HepG2 (cell line): ENCODE data around the gene CDC20. TPM values are rescaled to one million over a fixed set of nuclear protein-coding genes. Genes with fewer than 3 reads are reported as not detected.

Experiments used
- BCL6 ChIP-seq: IDR thresholded peaks from 2 replicates; pipeline ENCODE4 v1.6.1; 2016; ENCODE audit warnings: missing genetic modification reagents, missing compliant biosample characterization
- ESRRA ChIP-seq: sonication (generic); formaldehyde crosslinking; IDR thresholded peaks from 2 replicates; pipeline ENCODE4 v1.5.1; 2020; ENCODE audit warnings: mild to moderate bottlenecking, low read depth, missing genetic modification reagents
- FOXA3 ChIP-seq: IDR thresholded peaks from 2 replicates; pipeline ENCODE4 v1.6.1; 2016; ENCODE audit warnings: missing genetic modification reagents, missing compliant biosample characterization
- FOXJ3 ChIP-seq: sonication (generic); formaldehyde crosslinking; IDR thresholded peaks from 2 replicates; pipeline ENCODE4 v1.4.0; 2020; ENCODE audit warnings: missing genetic modification reagents, mild to moderate bottlenecking, borderline replicate concordance
- GATA4 ChIP-seq: sonication (generic); IDR thresholded peaks from 2 replicates; pipeline ENCODE4 v1.6.1; 2016; ENCODE audit warnings: antibody characterized with exemption, low read depth, borderline replicate concordance
- HMG20B ChIP-seq: conservative IDR thresholded peaks from 2 replicates; pipeline ENCODE4 v1.6.1; 2016; ENCODE audit warnings: missing genetic modification reagents, missing compliant biosample characterization
- MEIS2 ChIP-seq: sonication (generic); formaldehyde crosslinking; IDR thresholded peaks from 2 replicates; pipeline ENCODE4 v1.9.0; 2021; ENCODE audit warnings: mild to moderate bottlenecking, missing genetic modification reagents
- NCOA2 ChIP-seq: sonication (generic); formaldehyde crosslinking; IDR thresholded peaks from 2 replicates; pipeline ENCODE4 v1.8.0; 2022; ENCODE audit warnings: inconsistent platforms
- NR2F6 ChIP-seq, 2 experiments: IDR thresholded peaks; 2 replicates each; pipeline ENCODE4 v1.6.1; 2016; ENCODE audit warnings: antibody characterized with exemption in 1 of 2, mild to moderate bottlenecking in 1 of 2
- PATZ1 ChIP-seq: sonication (generic); formaldehyde crosslinking; IDR thresholded peaks from 2 replicates; pipeline ENCODE4 v1.4.0; 2020; ENCODE audit warnings: missing genetic modification reagents
- PCBP2 ChIP-seq: fragments of 200-400 bp; formaldehyde crosslinking; optimal IDR thresholded peaks from 2 replicates; pipeline ENCODE3; 2018; ENCODE audit warnings: low read length, low read depth; ENCODE audit not compliant: poor library complexity, severe bottlenecking
- PITX1 ChIP-seq: sonication (generic); formaldehyde crosslinking; IDR thresholded peaks from 2 replicates; pipeline ENCODE4 v1.5.1; 2020; ENCODE audit warnings: mild to moderate bottlenecking, missing genetic modification reagents
- RFXAP ChIP-seq: sonication (generic); formaldehyde crosslinking; IDR thresholded peaks from 2 replicates; pipeline ENCODE4 v1.4.0; 2020; ENCODE audit warnings: missing genetic modification reagents, borderline replicate concordance
- SOX6 ChIP-seq, 2 experiments: fragments of 450-650 bp in 1 of 2; sonication (generic) in 1 of 2; formaldehyde crosslinking in 1 of 2; IDR thresholded peaks; 2 replicates each; pipeline versions ENCODE4 v1.4.0 to v1.6.1; 2017 to 2020; ENCODE audit warnings: antibody characterized with exemption in 1 of 2, mild to moderate bottlenecking in 1 of 2, missing genetic modification reagents in 1 of 2
- XRCC5 ChIP-seq: fragments of 200-400 bp; formaldehyde crosslinking; optimal IDR thresholded peaks from 2 replicates; pipeline ENCODE3; 2017; ENCODE audit warnings: mild to moderate bottlenecking, low read length
- ZFP90 ChIP-seq: sonication (generic); formaldehyde crosslinking; IDR thresholded peaks from 2 replicates; pipeline ENCODE4 v1.8.0; 2022; ENCODE audit warnings: missing genetic modification reagents, mild to moderate bottlenecking, inconsistent platforms, borderline replicate concordance
- ZNF710 ChIP-seq: sonication (generic); formaldehyde crosslinking; IDR thresholded peaks from 2 replicates; pipeline ENCODE4 v1.5.0; 2020; ENCODE audit warnings: mild to moderate bottlenecking, missing genetic modification reagents, borderline replicate concordance
- ZSCAN31 ChIP-seq: sonication (generic); formaldehyde crosslinking; IDR thresholded peaks from 2 replicates; pipeline ENCODE4 v1.5.0; 2020; ENCODE audit warnings: low read depth, mild to moderate bottlenecking, missing genetic modification reagents
- polyA plus RNA-seq, 8 experiments: library from polyadenylated mRNA; depleted of rRNA in 3 of 8; stranded (reverse) in 7 of 8; unstranded in 1 of 8; fragments of >200 nt; fragmentation: Illumina TruSeq in 4 of 8; extraction: Trizol in 4 of 8; gene quantifications; 2 replicates each; pipeline versions ENCODE4 v1.2.1 to v1.2.3, GENCODE V29; 2011 to 2016; ENCODE audit warnings: low read depth in 4 of 8, missing spikeins in 1 of 8, mixed read lengths in 1 of 8; ENCODE audit not compliant: insufficient read depth in 1 of 8
- total RNA-seq, 5 experiments: library from RNA; depleted of rRNA; stranded (reverse); fragments of >200 nt; fragmentation: Illumina TruSeq; extraction: Trizol; gene quantifications; 2 replicates each; pipeline ENCODE4 v1.2.3, GENCODE V29; 2016; ENCODE audit warnings: low read depth in 1 of 5
- TF ChIP-seq, protein P1 (sequence below): IDR thresholded peaks from 2 replicates; pipeline ENCODE4 v1.4.0; 2020; ENCODE audit warnings: mild to moderate bottlenecking, missing genetic modification reagents

The CDC20 gene
- total and polyA plus RNA-seq, 2 of the 13 experiments (the other 11 are each of a cell fraction or from before 2014, with no cell fraction given): 57.9 to 90.0 TPM

GRCh38 chr1:43340559-43340958 lies 18.2 kb upstream of the CDC20 start (continued):
- peak; percentile 47 for TF ChIP-seq NR2F6 (IDR thresholded peaks at IDR 0.05)
- TF ChIP-seq NR2F6 (CRISPR knock-in tag; IDR thresholded peaks at IDR 0.05): peak; percentile 49; the same call in 1 of the 2 replicates
- TF ChIP-seq ZNF710: peak; percentile 39; the same call in 1 of the 2 replicates
- TF ChIP-seq, protein P1, sequence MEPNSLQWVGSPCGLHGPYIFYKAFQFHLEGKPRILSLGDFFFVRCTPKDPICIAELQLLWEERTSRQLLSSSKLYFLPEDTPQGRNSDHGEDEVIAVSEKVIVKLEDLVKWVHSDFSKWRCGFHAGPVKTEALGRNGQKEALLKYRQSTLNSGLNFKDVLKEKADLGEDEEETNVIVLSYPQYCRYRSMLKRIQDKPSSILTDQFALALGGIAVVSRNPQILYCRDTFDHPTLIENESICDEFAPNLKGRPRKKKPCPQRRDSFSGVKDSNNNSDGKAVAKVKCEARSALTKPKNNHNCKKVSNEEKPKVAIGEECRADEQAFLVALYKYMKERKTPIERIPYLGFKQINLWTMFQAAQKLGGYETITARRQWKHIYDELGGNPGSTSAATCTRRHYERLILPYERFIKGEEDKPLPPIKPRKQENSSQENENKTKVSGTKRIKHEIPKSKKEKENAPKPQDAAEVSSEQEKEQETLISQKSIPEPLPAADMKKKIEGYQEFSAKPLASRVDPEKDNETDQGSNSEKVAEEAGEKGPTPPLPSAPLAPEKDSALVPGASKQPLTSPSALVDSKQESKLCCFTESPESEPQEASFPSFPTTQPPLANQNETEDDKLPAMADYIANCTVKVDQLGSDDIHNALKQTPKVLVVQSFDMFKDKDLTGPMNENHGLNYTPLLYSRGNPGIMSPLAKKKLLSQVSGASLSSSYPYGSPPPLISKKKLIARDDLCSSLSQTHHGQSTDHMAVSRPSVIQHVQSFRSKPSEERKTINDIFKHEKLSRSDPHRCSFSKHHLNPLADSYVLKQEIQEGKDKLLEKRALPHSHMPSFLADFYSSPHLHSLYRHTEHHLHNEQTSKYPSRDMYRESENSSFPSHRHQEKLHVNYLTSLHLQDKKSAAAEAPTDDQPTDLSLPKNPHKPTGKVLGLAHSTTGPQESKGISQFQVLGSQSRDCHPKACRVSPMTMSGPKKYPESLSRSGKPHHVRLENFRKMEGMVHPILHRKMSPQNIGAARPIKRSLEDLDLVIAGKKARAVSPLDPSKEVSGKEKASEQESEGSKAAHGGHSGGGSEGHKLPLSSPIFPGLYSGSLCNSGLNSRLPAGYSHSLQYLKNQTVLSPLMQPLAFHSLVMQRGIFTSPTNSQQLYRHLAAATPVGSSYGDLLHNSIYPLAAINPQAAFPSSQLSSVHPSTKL (CRISPR knock-in tag): peak; percentile 36; the same call in 1 of the 2 replicates
- 0 out of 2 replicates have a peak, but pooled peaks have one; percentile 39 for TF ChIP-seq HMG20B
- no peak for TF ChIP-seq ESRRA (CRISPR knock-in tag)
- TF ChIP-seq FOXJ3: 0 out of 2 replicates have a peak, but pooled peaks have one; percentile 30
- TF ChIP-seq PITX1 (CRISPR knock-in tag): no peak
- TF ChIP-seq PCBP2: no peak
- TF ChIP-seq NCOA2 (CRISPR knock-in tag): peak; percentile 51; the same call in 1 of the 2 replicates
- 0 out of 2 replicates have a peak, but pooled peaks have one; percentile 44 for TF ChIP-seq BCL6 (CRISPR knock-in tag)
- TF ChIP-seq FOXA3 (CRISPR knock-in tag): peak; percentile 14; the same call in 1 of the 2 replicates
- TF ChIP-seq XRCC5: no peak
- 0 out of 2 replicates have a peak, but pooled peaks have one; percentile 20 for TF ChIP-seq PATZ1 (CRISPR knock-in tag)
- TF ChIP-seq SOX6 (IDR thresholded peaks at IDR 0.05): no peak
- TF ChIP-seq SOX6 (CRISPR knock-in tag; IDR thresholded peaks at IDR 0.05): peak; percentile 64; the same call in 1 of the 2 replicates
- TF ChIP-seq MEIS2 (CRISPR knock-in tag): no peak
- no peak for TF ChIP-seq ZSCAN31 (CRISPR knock-in tag)
- no peak for TF ChIP-seq GATA4
- TF ChIP-seq RFXAP (CRISPR knock-in tag): 0 out of 2 replicates have a peak, but pooled peaks have one; percentile 22
- no peak for TF ChIP-seq ZFP90 (CRISPR knock-in tag)
